Transverse colon (tissue), 4 donors: ENCODE data around the gene OPA1. TPM values are rescaled to one million over a fixed set of nuclear protein-coding genes. Genes with fewer than 3 reads are reported as not detected.

Experiments used
- DNase-seq: peaks from one replicate; pipeline ENCODE4 v3.0.0-alpha.2; 2019
- H3K27ac ChIP-seq, 4 donors: fragments of 200-600 bp; sonication (generic); 2 replicates each; pipeline ENCODE4 v1.5.1; 2016 to 2018; ENCODE audit warnings: inconsistent platforms in 4 of 4
- H3K27me3 ChIP-seq: fragments of 200-600 bp; sonication (generic); 2 replicates; pipeline ENCODE4 v1.5.1; 2017; ENCODE audit warnings: inconsistent platforms
- H3K36me3 ChIP-seq, 4 donors: fragments of 200-600 bp; sonication (generic); 2 replicates each; pipeline ENCODE4 v1.5.1; 2017 to 2019; ENCODE audit warnings: inconsistent platforms in 4 of 4
- H3K4me1 ChIP-seq, 4 donors: fragments of 200-600 bp; sonication (generic); 2 replicates each; pipeline ENCODE4 v1.5.1; 2017 to 2020; ENCODE audit warnings: inconsistent platforms in 4 of 4
- H3K4me3 ChIP-seq, 4 donors: fragments of 200-600 bp; sonication (generic); 1 replicate in 1 of 4; 2 replicates in 3 of 4; pipeline versions ENCODE4 v1.5.1 to v1.6.1; 2017 to 2019; ENCODE audit warnings: inconsistent platforms in 4 of 4
- H3K9me3 ChIP-seq, 2 donors: fragments of 200-600 bp; sonication (generic); 2 replicates each; pipeline ENCODE4 v1.5.1; 2017 to 2019; ENCODE audit warnings: inconsistent platforms in 2 of 2
- EP300 ChIP-seq: sonication (generic); formaldehyde crosslinking; IDR thresholded peaks from one replicate; pipeline ENCODE4 v1.6.1; 2017; ENCODE audit warnings: antibody characterized with exemption, low read depth
- POLR2A ChIP-seq: fragments of 450-650 bp; IDR thresholded peaks from one replicate; pipeline ENCODE4 v1.6.1; 2016; ENCODE audit warnings: antibody characterized with exemption, mild to moderate bottlenecking, moderate library complexity
- POLR2AphosphoS5 ChIP-seq, 3 donors: sonication (generic); formaldehyde crosslinking; IDR thresholded peaks; one replicate each; pipeline ENCODE4 v1.6.1; 2016; ENCODE audit warnings: antibody characterized with exemption in 3 of 3
- WGBS, 2 donors: methylation state at CpG; one replicate each; pipeline ENCODE4 v1.1.5; 2018; ENCODE audit warnings: low coverage in 1 of 2; 5-methylcytosine and 5-hydroxymethylcytosine counted together
- in situ Hi-C, 4 donors: fragments of 200-750 bp; cut with MboI; loops; one replicate each; pipeline versions ENCODE4 v1.15.0 to v1.15.1; 2017; ENCODE audit warnings: low sequenced_read_pairs in 3 of 4, low pct_ligation_motif_present in 1 of 4, low pct_unique_long_range_greater_than_20kb in 1 of 4
- intact Hi-C: fragments of 100-400 bp; cut with DNase I; formaldehyde crosslinking; loops from one replicate; pipeline ENCODE4 v1.15.1; 2023; ENCODE audit warnings: low total_unique reads
- small RNA-seq, 4 donors: library from RNA; depleted of rRNA; stranded (forward); fragments of <200 nt; gene quantifications; one replicate each; pipeline ENCODE3, GENCODE V24; 2016
- total RNA-seq, 4 donors: library from RNA; depleted of rRNA; stranded (reverse); fragments of >200 nt; gene quantifications; one replicate each; pipeline ENCODE4 v1.1.0, GENCODE V29; 2016
- TF ChIP-seq, protein P1 (sequence below), 5 experiments: fragments of 200-600 bp in 3 of 5; fragments of 450-650 bp in 2 of 5; sonication (generic) in 3 of 5; IDR thresholded peaks; 1 replicate in 2 of 5; 2 replicates in 3 of 5; pipeline ENCODE4 v1.5.1; 2016 to 2017; ENCODE audit warnings: antibody characterized with exemption in 5 of 5, inconsistent platforms in 3 of 5, mild to moderate bottlenecking in 2 of 5, moderate library complexity in 1 of 5

Gene OPA1
- total RNA-seq, 4 donors from 2014 or later: 56.9 to 92.4 (median 69.8) TPM

DNA sequence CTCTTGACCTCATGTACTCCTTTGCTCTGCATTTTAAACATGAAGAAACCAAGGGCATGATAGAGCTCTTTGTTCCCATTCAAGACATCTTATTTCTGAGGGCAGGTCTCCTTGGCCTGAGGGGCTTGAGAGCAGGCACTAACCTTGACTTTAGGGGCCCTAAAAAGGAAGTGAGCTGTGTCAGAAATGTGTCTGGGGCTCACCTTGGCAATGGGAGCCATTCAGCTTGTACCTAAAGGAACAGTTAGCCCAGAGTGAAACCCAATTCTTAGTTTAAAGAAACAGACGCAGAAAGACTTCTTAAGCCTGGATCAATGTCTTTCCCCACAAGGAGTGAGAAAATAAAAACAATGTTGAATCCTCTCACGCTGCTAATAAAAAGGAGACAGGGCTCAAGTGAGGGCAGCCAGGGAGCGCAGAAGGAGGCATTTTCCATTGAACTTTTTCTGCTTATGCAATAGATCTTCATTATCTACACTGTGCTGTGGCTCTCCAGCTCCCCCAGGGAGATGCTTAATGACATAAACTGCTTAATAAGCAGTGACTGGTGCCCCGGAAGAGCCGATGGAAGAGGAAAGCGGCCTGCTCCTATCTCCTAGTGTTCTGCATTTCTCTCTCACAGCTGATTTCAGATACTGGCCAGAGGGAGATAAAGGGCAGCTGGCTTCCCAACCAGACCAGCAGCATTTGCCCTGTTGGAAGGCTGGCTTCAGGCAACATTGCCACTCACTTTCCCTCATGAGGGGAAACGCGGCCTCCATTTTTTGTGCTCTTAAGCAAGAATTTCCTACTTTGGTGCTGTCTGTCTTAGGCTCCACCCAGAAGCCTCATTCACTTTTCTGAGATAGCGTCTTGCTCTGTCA, 152.0 kb downstream of the OPA1 start:
- DNase-seq: no peak

DNA sequence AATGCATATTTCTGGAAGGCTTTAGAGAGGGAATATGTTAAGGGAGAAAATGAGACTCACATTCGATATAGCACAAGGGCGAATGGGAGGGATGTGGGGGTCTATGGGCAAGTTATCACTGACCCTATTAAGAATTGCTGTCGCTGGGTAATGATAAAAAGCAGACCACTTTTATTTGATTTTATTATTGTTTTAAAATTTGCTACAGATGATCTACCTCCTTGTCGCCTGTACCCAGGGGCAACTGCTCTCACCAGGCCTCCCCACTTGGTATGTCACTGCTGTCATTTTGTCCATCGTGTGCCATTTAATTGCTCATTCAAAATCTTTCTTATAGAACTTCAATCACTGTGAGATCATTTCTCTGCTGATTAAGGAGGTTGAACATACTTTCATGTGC, 153.8 kb downstream of the OPA1 start:
- intact Hi-C loops: no loop called here
- Histone ChIP-seq H3K27me3 (no peaks in the 10 kb centered on the region), H3K27ac (no peak overlapping the region), H3K4me1 (no peaks in the 10 kb centered on the region), H3K36me3 (no peaks in the 10 kb centered on the region), H3K9me3 (no peaks in the 10 kb centered on the region), H3K4me3 (no peak overlapping the region)
- TF ChIP-seq EP300 (no peak), POLR2A (no peak), POLR2AphosphoS5 (IDR thresholded peaks at IDR 0.05) (no peak)
- TF ChIP-seq, protein P1, sequence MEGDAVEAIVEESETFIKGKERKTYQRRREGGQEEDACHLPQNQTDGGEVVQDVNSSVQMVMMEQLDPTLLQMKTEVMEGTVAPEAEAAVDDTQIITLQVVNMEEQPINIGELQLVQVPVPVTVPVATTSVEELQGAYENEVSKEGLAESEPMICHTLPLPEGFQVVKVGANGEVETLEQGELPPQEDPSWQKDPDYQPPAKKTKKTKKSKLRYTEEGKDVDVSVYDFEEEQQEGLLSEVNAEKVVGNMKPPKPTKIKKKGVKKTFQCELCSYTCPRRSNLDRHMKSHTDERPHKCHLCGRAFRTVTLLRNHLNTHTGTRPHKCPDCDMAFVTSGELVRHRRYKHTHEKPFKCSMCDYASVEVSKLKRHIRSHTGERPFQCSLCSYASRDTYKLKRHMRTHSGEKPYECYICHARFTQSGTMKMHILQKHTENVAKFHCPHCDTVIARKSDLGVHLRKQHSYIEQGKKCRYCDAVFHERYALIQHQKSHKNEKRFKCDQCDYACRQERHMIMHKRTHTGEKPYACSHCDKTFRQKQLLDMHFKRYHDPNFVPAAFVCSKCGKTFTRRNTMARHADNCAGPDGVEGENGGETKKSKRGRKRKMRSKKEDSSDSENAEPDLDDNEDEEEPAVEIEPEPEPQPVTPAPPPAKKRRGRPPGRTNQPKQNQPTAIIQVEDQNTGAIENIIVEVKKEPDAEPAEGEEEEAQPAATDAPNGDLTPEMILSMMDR (IDR thresholded peaks at IDR 0.05): no peak
- in situ Hi-C loops: no loop called here
- no peak for DNase-seq
- 92 to 97% methylated on average over 5 of the region's 5 CpGs for WGBS, 2 donors

More for the DNA sequence above, 152.0 kb downstream of the OPA1 start:
- no peaks in the 10 kb centered on the region for H3K36me3 ChIP-seq
- H3K4me1 ChIP-seq: no peaks in the 10 kb centered on the region
- in situ Hi-C loops (no loop called here), intact Hi-C loops (no loop called here)
- no peaks in the 10 kb centered on the region for H3K9me3 ChIP-seq
- 74 to 77% methylated on average over 8 to 9 of the region's 9 CpGs for WGBS, 2 donors
- TF ChIP-seq POLR2AphosphoS5 (IDR thresholded peaks at IDR 0.05) (no peak), POLR2A (no peak), EP300 (no peak)
- TF ChIP-seq, protein P1 (IDR thresholded peaks at IDR 0.05): no peak
- H3K27me3 ChIP-seq: no peaks in the 10 kb centered on the region
- H3K4me3 ChIP-seq: no peak overlapping the region
- no peak overlapping the region for H3K27ac ChIP-seq

Small RNAs within 50 kb of the gene (small RNA-seq; reads per million reads assigned to genes)
- gene RF00019 (0 reads per million in 4 donors), gene RN7SL447P (0 reads per million in 4 donors)

Other genes starting within 250 kb of the OPA1 start
- not detected for gene ATP13A5, start 214.5 kb upstream of the OPA1 start, total RNA-seq
- gene ATP13A4, start 38.3 kb upstream of the OPA1 start, total RNA-seq: 10 to 100 TPM in 1 of 4 donors, 1 to 10 TPM in 3; 5.6 to 13.4 (median 6.9) TPM